ENCODE results near the gene CACNA2D2.

CACNA2D2 gene

DNA sequence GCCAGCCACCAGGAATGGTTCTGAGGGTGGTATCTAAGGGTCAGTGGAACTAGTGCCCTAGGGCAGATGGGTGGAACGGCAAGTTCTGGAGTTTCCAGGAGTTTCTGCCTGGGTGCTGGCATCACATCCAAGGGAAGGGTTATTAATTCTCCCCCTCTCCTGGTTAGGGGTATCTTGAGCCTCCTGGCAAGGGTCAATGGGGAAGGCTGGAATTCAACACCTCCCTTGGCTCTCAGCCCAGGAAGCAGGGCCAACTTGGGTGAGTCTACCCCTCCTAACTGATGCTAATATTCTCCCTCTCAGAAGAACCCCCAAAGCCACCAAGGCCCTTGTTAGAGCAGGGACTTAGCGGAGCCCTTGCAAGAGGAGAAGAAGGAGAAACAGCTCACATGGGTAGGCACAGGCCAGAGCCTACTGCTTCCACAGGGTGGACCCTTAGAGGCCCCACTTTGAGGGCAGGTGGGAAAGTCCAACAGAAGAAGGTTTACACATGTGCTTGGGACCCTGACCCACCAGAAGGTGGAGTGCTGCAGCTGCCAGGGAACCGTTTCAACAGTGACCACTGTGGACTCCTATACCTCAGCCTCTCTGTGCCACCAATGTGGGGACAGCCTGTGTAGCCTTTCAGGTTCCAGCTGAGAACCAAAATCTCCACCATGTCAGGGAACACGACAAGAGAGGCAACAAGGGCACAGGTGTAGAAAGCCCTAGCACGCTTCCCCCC, 147.4 kb downstream of the CACNA2D2 start:
- Histone ChIP-seq H3K79me2 (ENCODE audit: insufficient read depth, low read length) (peaks cover 64% of the 10 kb centered on the region), H3K9me3 (ENCODE audit: insufficient read depth, low read length, severe bottlenecking) (no peaks in the 10 kb centered on the region), H2AFZ (ENCODE audit: low read depth, low read length) (no peak overlapping the region), H3K4me1 (ENCODE audit: insufficient read depth, low read length) (peaks cover 55% of the 10 kb centered on the region), H3K4me2 (ENCODE audit: insufficient read depth, low read length) (peak overlapping the region; percentile 98), H3K36me3 (ENCODE audit: insufficient read depth, low read length) (peaks cover 67% of the 10 kb centered on the region), H3K27ac (ENCODE audit: low read length) (no peak overlapping the region), H4K20me1 (ENCODE audit: insufficient read depth, low read length) (peaks cover 57% of the 10 kb centered on the region), H3K27me3 (ENCODE audit: insufficient read depth, low read length, poor library complexity) (no peaks in the 10 kb centered on the region), H3K4me3 (ENCODE audit: low read depth in 1 of 2, low read length in 2 of 2) (peak overlapping the region in 1 of 2 experiments; percentile 67; a peak in 1 of 4 replicates), H3K9ac (ENCODE audit: low read depth, low read length) (no peak overlapping the region; the same call in 1 of the 2 replicates)
- ATAC-seq (ENCODE audit: insufficient read depth, low read depth): no peak
- TF ChIP-seq EZH2 (IDR thresholded peaks at IDR 0.05; ENCODE audit: borderline replicate concordance, low read depth, low read length, severe bottlenecking): no peak
- TF ChIP-seq, protein P1, sequence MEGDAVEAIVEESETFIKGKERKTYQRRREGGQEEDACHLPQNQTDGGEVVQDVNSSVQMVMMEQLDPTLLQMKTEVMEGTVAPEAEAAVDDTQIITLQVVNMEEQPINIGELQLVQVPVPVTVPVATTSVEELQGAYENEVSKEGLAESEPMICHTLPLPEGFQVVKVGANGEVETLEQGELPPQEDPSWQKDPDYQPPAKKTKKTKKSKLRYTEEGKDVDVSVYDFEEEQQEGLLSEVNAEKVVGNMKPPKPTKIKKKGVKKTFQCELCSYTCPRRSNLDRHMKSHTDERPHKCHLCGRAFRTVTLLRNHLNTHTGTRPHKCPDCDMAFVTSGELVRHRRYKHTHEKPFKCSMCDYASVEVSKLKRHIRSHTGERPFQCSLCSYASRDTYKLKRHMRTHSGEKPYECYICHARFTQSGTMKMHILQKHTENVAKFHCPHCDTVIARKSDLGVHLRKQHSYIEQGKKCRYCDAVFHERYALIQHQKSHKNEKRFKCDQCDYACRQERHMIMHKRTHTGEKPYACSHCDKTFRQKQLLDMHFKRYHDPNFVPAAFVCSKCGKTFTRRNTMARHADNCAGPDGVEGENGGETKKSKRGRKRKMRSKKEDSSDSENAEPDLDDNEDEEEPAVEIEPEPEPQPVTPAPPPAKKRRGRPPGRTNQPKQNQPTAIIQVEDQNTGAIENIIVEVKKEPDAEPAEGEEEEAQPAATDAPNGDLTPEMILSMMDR (IDR thresholded peaks at IDR 0.05; ENCODE audit: borderline replicate concordance, extremely low read depth, low read length, poor library complexity, severe bottlenecking): no peak
- no peak for DNase-seq

DNA sequence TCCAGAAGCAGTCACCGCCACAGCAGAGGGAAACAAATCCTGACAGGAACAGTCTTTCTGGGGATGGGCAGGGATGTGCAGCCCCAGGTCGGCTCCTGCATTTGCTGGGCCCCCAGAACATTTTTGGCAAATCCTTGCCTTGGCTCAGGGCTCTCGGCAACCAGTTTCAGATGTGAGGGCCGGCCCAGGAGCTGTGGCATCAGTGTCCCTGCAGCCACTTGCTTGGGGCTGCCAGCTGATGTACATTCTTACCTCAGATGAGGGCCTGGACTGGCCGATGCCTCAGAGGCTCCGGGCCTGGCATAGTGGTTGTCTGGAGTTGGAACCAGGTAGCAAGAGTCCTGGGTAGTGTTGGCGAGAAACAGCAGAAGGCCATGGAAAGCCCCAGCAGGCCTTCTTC, 148.6 kb downstream of the CACNA2D2 start:
- peaks cover 67% of the 10 kb centered on the region for H3K36me3 ChIP-seq (ENCODE audit: insufficient read depth, low read length)
- no peak for TF ChIP-seq EZH2 (IDR thresholded peaks at IDR 0.05; ENCODE audit: borderline replicate concordance, low read depth, low read length, severe bottlenecking)
- TF ChIP-seq, protein P1 (IDR thresholded peaks at IDR 0.05; ENCODE audit: borderline replicate concordance, extremely low read depth, low read length, poor library complexity, severe bottlenecking): no peak
- H3K9me3 ChIP-seq (ENCODE audit: insufficient read depth, low read length, severe bottlenecking): no peaks in the 10 kb centered on the region
- H3K79me2 ChIP-seq (ENCODE audit: insufficient read depth, low read length): peaks cover 72% of the 10 kb centered on the region
- no peak overlapping the region for H3K27ac ChIP-seq (ENCODE audit: low read length)
- peaks cover 57% of the 10 kb centered on the region for H4K20me1 ChIP-seq (ENCODE audit: insufficient read depth, low read length)
- H3K4me1 ChIP-seq (ENCODE audit: insufficient read depth, low read length): peaks cover 58% of the 10 kb centered on the region
- H2AFZ ChIP-seq (ENCODE audit: low read depth, low read length): no peak overlapping the region
- DNase-seq (no peak), ATAC-seq (ENCODE audit: insufficient read depth, low read depth) (no peak)
- H3K27me3 ChIP-seq (ENCODE audit: insufficient read depth, low read length, poor library complexity): no peaks in the 10 kb centered on the region
- H3K9ac ChIP-seq (ENCODE audit: low read depth, low read length): no peak overlapping the region
- no peak overlapping the region for H3K4me2 ChIP-seq (ENCODE audit: insufficient read depth, low read length)
- H3K4me3 ChIP-seq (ENCODE audit: low read depth in 1 of 2, low read length in 2 of 2): no peak overlapping the region

DNA sequence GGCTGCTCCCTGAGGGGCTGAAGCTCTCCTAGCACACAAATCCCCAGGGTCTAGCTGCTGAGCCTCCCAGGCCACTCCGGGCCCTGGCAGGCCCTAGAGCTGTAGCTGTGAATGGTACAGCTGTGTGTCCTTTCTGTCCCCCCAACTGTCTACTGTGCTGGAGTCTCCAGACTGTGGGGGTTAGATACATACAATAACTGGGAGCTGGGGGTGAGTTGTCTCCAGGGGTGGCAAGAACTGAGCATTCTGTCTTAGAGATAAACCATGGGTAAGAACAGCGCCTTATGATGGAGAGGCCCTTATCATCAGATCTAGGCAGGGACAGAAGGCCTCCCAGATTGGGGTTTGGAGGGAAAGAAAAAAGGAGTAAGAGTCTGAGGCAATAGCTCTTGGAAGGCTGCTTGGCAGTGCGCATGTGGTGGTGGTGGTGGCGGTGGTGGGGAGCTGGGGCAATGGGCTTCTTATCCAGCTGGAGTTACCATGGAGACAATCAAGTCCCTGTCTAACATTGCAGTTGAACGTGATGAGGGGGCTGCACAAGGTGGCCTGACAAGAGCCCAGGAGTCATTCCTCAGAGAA, 149.2 kb downstream of the CACNA2D2 start:
- Histone ChIP-seq H3K27me3 (ENCODE audit: insufficient read depth, low read length, poor library complexity) (no peaks in the 10 kb centered on the region), H3K36me3 (ENCODE audit: insufficient read depth, low read length) (peaks cover 69% of the 10 kb centered on the region), H3K9me3 (ENCODE audit: insufficient read depth, low read length, severe bottlenecking) (no peaks in the 10 kb centered on the region), H3K27ac (ENCODE audit: low read length) (no peak overlapping the region), H2AFZ (ENCODE audit: low read depth, low read length) (no peak overlapping the region), H3K79me2 (ENCODE audit: insufficient read depth, low read length) (peaks cover 77% of the 10 kb centered on the region), H3K9ac (ENCODE audit: low read depth, low read length) (no peak overlapping the region), H4K20me1 (ENCODE audit: insufficient read depth, low read length) (peaks cover 57% of the 10 kb centered on the region), H3K4me2 (ENCODE audit: insufficient read depth, low read length) (no peak overlapping the region), H3K4me3 (ENCODE audit: low read depth in 1 of 2, low read length in 2 of 2) (no peak overlapping the region), H3K4me1 (ENCODE audit: insufficient read depth, low read length) (peaks cover 60% of the 10 kb centered on the region)
- TF ChIP-seq EZH2 (IDR thresholded peaks at IDR 0.05; ENCODE audit: borderline replicate concordance, low read depth, low read length, severe bottlenecking): no peak
- TF ChIP-seq, protein P1 (IDR thresholded peaks at IDR 0.05; ENCODE audit: borderline replicate concordance, extremely low read depth, low read length, poor library complexity, severe bottlenecking): no peak
- no peak for ATAC-seq (ENCODE audit: insufficient read depth, low read depth)
- DNase-seq: no peak

Data from DND-41 (cell line).